GOT3 (cell line): ENCODE results near the gene IGFL1.
"Not testable (repeated sequence)": the region's sequence is repeated elsewhere in the genome, so short reads cannot be mapped to it uniquely, and the experiment has no call there.

Experiments used
- DNase-seq: peaks from one replicate; lab custom pipeline; 2025; ENCODE audit warnings: mixed read lengths; lab: John Stamatoyannopoulos, UW

Gene IGFL1

DNA sequence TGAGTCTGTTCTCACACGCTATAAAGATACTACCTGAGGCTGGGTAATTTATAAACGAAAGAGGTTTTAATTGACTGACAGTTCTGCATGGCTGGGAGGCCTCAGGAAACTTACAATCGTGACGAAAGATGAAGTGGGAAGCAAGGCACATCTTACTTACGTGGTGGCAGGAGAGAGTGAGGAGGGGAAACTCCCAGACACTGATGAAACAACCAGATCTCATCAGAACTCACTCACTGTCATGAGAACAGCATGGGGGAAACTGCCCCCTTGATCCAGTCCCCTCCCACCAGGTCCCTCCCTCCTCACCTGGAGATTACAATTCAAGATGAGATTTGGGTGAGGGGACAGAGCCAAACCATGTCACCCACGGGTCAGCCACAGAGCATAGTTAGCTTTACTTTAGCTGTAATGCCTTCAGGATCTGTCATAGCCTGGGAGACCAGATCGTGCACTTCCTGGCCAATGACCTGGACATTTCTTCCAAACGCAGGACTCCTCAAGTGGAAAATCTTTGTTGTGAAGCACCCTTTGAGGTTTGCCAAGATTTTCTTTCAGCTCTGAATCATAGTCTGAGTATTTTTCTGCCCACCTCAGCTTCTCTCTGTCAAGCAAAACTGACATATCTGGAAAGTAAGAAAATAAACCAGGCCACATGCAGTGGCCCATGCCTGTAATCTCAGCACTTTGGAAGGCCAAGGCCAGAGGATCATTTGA, 42.1 kb downstream of the IGFL1 start:
- no peak for DNase-seq

DNA sequence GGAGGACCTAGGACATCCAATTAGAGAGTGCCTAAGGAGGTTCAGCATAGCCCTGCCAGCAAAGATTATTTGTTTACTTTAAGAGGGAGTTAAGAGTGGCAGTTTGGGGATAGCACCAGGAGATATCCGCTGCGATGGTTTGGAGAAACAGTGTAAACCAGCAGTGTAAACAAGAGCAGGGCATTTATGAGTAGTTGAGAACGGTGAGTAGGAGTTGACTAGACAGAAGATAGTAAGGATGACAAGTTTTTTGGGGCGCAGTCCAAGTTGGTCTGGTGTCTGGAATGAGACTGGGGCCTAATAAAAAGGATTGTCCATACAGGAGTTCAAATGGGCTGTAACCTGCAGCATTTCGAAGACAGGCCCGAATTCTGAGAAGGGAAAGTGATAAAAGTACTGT, 44.4 kb downstream of the IGFL1 start:
- DNase-seq, result not testable (repeated sequence)

DNA sequence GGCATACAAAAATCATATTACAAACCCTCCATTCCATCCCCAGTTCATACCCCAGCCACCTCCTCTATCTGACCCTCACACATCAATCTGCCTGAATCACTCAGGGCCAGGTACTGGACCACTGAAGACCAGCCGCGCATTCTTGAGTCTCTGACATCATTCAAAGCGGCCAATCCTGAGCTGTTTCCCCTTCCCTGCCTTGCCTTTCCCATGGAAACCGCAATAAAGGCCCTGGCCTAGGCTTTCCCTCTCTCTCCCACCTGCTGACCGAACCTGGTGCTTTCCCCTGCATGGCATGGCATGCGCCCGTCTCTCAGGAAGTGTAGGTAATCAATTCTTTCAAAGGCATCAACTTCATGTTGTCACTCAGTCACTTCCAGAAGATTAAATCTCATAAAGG, 49.6 kb downstream of the IGFL1 start:
- DNase-seq, result no peak
